KMS-11 (cell line): Measurements from ENCODE around the gene PTPRN2.

Source experiments
- H2AFZ ChIP-seq: fragments of 200-600 bp; sonication (generic); 2 replicates; pipeline ENCODE4 v1.6.1; 2016; ENCODE audit warnings: antibody characterized with exemption, mixed run types, low read depth
- H3K27ac ChIP-seq: fragments of 200-600 bp; sonication (generic); 2 replicates; pipeline ENCODE4 v1.6.1; 2016; ENCODE audit warnings: mild to moderate bottlenecking, mixed run types
- H3K27me3 ChIP-seq: fragments of 200-600 bp; sonication (generic); 2 replicates; pipeline ENCODE4 v1.6.1; 2017; ENCODE audit warnings: mild to moderate bottlenecking, low read depth, mixed run types, moderate library complexity; ENCODE audit not compliant: insufficient read depth
- H3K36me3 ChIP-seq: fragments of 200-600 bp; sonication (generic); 2 replicates; pipeline ENCODE4 v1.6.1; 2017; ENCODE audit warnings: mild to moderate bottlenecking, mixed run types; ENCODE audit not compliant: insufficient read depth
- H3K4me1 ChIP-seq: fragments of 200-600 bp; sonication (generic); 2 replicates; pipeline ENCODE4 v1.6.1; 2016; ENCODE audit warnings: mild to moderate bottlenecking, low read depth, mixed run types; ENCODE audit not compliant: poor library complexity, severe bottlenecking
- H3K4me2 ChIP-seq: fragments of 200-600 bp; sonication (generic); 2 replicates; pipeline ENCODE4 v1.7.0; 2016; ENCODE audit warnings: mild to moderate bottlenecking, mixed run types
- H3K4me3 ChIP-seq: fragments of 200-600 bp; sonication (generic); IDR thresholded peaks from 2 replicates; pipeline ENCODE4 v1.6.1; 2017; ENCODE audit warnings: low read depth, low read length, mixed read lengths; ENCODE audit not compliant: insufficient read depth
- H3K79me2 ChIP-seq: fragments of 200-600 bp; sonication (generic); 2 replicates; pipeline ENCODE4 v1.6.1; 2016; ENCODE audit warnings: low read depth, mixed run types; ENCODE audit not compliant: insufficient read depth
- H3K9ac ChIP-seq: fragments of 200-600 bp; sonication (generic); 2 replicates; pipeline ENCODE4 v1.6.1; 2016; ENCODE audit warnings: mild to moderate bottlenecking, mixed run types
- H4K20me1 ChIP-seq: fragments of 200-600 bp; sonication (generic); 2 replicates; pipeline ENCODE4 v1.6.1; 2016; ENCODE audit warnings: mild to moderate bottlenecking, mixed run types; ENCODE audit not compliant: insufficient read depth
- TF ChIP-seq, protein P1 (sequence below): fragments of 200-600 bp; sonication (generic); conservative IDR thresholded peaks from 2 replicates; pipeline ENCODE4 v1.6.1; 2017; ENCODE audit warnings: low read depth, mild to moderate bottlenecking, antibody characterized with exemption, low read length, moderate library complexity, mixed read lengths

PTPRN2 gene

GRCh38 chr7:157963526-157963925 is 624.1 kb downstream of the PTPRN2 start:
- no peaks in the 10 kb centered on the region for H3K36me3 ChIP-seq

DNA sequence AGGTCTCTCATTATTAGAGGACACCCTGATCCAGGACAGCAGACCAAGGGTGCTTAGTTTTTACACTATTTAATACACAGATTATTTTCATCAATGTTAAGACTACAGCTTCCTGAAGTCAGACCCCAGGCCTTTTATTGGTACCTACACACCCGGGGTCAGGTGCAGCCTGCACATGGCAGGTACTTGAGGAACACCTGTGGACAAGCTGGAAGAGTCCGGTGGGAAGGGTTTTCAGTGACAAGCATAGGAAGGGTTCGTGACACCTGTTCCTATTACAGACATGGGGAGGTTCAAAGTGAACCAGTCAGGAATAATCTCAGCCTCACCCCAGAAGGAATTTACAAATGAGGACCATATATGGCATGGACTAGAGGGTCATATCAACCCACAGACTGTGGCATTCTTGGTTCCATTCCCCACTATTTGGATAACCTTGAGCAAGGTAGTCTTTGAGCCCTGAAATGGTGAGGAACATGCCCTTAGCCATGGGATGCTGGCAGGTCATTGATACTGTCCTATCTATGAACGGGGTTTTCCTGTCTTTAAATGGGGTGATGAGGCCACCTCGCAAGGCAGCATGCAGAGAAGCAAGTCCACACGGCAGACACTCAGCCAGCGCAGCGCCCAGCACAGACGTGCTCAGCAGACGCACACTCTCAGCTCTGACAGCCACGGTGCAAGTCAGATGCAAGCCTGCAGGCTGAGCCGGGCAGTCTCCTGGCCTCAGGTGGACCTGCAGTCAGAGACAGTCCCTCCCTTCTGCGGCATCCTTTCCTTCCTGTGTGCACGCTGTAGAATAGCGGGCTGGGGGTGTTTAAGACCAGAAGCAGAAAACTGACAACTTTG is 624.9 kb downstream of the PTPRN2 start:
- H3K27me3 ChIP-seq = peaks cover 34% of the 10 kb centered on the region

More at GRCh38 chr7:157963526-157963925, 624.1 kb downstream of the PTPRN2 start:
- peaks cover 32% of the 10 kb centered on the region for H3K27me3 ChIP-seq
- H3K27ac ChIP-seq = no peak overlapping the region
- no peaks in the 10 kb centered on the region for H3K79me2 ChIP-seq
- H4K20me1 ChIP-seq = no peaks in the 10 kb centered on the region
- H3K4me1 ChIP-seq = no peaks in the 10 kb centered on the region
- TF ChIP-seq, protein P1, sequence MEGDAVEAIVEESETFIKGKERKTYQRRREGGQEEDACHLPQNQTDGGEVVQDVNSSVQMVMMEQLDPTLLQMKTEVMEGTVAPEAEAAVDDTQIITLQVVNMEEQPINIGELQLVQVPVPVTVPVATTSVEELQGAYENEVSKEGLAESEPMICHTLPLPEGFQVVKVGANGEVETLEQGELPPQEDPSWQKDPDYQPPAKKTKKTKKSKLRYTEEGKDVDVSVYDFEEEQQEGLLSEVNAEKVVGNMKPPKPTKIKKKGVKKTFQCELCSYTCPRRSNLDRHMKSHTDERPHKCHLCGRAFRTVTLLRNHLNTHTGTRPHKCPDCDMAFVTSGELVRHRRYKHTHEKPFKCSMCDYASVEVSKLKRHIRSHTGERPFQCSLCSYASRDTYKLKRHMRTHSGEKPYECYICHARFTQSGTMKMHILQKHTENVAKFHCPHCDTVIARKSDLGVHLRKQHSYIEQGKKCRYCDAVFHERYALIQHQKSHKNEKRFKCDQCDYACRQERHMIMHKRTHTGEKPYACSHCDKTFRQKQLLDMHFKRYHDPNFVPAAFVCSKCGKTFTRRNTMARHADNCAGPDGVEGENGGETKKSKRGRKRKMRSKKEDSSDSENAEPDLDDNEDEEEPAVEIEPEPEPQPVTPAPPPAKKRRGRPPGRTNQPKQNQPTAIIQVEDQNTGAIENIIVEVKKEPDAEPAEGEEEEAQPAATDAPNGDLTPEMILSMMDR = no peak
- H3K4me3 ChIP-seq = no peak overlapping the region
- H3K9ac ChIP-seq = no peak overlapping the region
- H3K4me2 ChIP-seq = no peak overlapping the region
- no peak overlapping the region for H2AFZ ChIP-seq

GRCh38 chr7:157961731-157962457 is 625.7 kb downstream of the PTPRN2 start:
- no peak overlapping the region for H3K4me2 ChIP-seq
- peaks cover 34% of the 10 kb centered on the region for H3K27me3 ChIP-seq
- no peak overlapping the region for H3K4me3 ChIP-seq
- no peak overlapping the region for H2AFZ ChIP-seq
- no peak overlapping the region for H3K9ac ChIP-seq
- H3K4me1 ChIP-seq = no peaks in the 10 kb centered on the region
- H3K36me3 ChIP-seq = no peaks in the 10 kb centered on the region
- no peak overlapping the region for H3K27ac ChIP-seq
- H4K20me1 ChIP-seq = no peaks in the 10 kb centered on the region
- TF ChIP-seq, protein P1 = no peak
- no peaks in the 10 kb centered on the region for H3K79me2 ChIP-seq

More for the DNA sequence above, 624.9 kb downstream of the PTPRN2 start:
- Histone ChIP-seq H3K4me2 (no peak overlapping the region), H3K27ac (no peak overlapping the region), H3K79me2 (no peaks in the 10 kb centered on the region), H2AFZ (no peak overlapping the region), H3K4me1 (no peaks in the 10 kb centered on the region), H3K9ac (no peak overlapping the region), H3K4me3 (no peak overlapping the region), H3K36me3 (no peaks in the 10 kb centered on the region), H4K20me1 (no peaks in the 10 kb centered on the region)
- TF ChIP-seq, protein P1 = no peak

- no peak overlapping the region for H3K9ac ChIP-seq
- no peak overlapping the region for H3K4me2 ChIP-seq
- H3K27me3 ChIP-seq = peaks cover 15% of the 10 kb centered on the region
- TF ChIP-seq, protein P1 = no peak
- no peak overlapping the region for H3K4me3 ChIP-seq
- no peaks in the 10 kb centered on the region for H3K4me1 ChIP-seq
- H3K27ac ChIP-seq = no peak overlapping the region
- H3K36me3 ChIP-seq = no peaks in the 10 kb centered on the region
- H4K20me1 ChIP-seq = no peaks in the 10 kb centered on the region
- H3K79me2 ChIP-seq = no peaks in the 10 kb centered on the region
- H2AFZ ChIP-seq = no peak overlapping the region
Measured at GRCh38 chr7:157955348-157955999, 632.1 kb downstream of the PTPRN2 start.
